GM13977 (cell line): ENCODE results near the gene SBNO2.
"Not testable (repeated sequence)": the region's sequence is repeated elsewhere in the genome, so short reads cannot be mapped to it uniquely, and the experiment has no call there.

Source experiments
- DNase-seq: peaks from one replicate; pipeline ENCODE4 v3.0.0; 2012; ENCODE audit warnings: low spot score
- in situ Hi-C: fragments of 300-500 bp; cut with MboI; formaldehyde crosslinking; loops from one replicate; pipeline ENCODE4 v1.12.0; 2022; ENCODE audit warnings: low sequenced_read_pairs, low pct_unique_long_range_greater_than_20kb, mixed read lengths, inconsistent platforms; ENCODE audit not compliant: unreplicated experiment
- TF ChIP-seq, protein P1 (sequence below): IDR thresholded peaks from 2 replicates; pipeline ENCODE4 v1.5.1; 2012; ENCODE audit warnings: mild to moderate bottlenecking, control low read depth; ENCODE audit not compliant: insufficient read depth; ENCODE audit errors: extremely low read depth, missing control alignments

Gene SBNO2

DNA sequence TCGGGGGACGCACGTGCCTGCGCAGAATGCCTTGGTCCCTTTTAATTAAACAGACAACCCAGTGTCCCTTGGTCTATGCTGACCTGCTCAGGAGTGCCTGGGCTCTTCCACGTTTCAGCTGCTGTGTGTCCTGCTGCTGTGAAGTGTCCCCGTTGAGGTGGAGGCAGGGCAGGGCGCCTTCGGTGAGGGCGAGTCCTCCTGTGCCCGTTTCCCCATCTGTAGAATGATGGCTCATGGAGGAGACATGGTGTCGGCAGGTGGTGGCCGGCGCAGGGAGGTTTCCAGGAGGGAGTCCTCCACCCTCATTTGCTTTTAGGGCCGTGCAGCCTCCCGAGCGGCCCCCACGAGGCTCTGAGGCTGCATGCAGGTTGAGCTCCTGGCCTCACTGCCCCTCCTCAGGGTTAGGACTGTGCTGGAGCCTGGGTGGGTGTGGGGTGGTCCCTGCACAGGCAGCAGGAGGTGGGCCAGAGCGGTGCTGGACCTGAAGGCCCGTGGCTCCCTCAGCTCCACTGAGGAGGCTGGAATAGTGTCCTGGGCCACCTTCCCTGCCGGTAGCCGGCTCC is 40.3 kb upstream of the SBNO2 start:
- TF ChIP-seq, protein P1, sequence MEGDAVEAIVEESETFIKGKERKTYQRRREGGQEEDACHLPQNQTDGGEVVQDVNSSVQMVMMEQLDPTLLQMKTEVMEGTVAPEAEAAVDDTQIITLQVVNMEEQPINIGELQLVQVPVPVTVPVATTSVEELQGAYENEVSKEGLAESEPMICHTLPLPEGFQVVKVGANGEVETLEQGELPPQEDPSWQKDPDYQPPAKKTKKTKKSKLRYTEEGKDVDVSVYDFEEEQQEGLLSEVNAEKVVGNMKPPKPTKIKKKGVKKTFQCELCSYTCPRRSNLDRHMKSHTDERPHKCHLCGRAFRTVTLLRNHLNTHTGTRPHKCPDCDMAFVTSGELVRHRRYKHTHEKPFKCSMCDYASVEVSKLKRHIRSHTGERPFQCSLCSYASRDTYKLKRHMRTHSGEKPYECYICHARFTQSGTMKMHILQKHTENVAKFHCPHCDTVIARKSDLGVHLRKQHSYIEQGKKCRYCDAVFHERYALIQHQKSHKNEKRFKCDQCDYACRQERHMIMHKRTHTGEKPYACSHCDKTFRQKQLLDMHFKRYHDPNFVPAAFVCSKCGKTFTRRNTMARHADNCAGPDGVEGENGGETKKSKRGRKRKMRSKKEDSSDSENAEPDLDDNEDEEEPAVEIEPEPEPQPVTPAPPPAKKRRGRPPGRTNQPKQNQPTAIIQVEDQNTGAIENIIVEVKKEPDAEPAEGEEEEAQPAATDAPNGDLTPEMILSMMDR, result no peak
- no peak for DNase-seq
- in situ Hi-C loops, result no loop called here

DNA sequence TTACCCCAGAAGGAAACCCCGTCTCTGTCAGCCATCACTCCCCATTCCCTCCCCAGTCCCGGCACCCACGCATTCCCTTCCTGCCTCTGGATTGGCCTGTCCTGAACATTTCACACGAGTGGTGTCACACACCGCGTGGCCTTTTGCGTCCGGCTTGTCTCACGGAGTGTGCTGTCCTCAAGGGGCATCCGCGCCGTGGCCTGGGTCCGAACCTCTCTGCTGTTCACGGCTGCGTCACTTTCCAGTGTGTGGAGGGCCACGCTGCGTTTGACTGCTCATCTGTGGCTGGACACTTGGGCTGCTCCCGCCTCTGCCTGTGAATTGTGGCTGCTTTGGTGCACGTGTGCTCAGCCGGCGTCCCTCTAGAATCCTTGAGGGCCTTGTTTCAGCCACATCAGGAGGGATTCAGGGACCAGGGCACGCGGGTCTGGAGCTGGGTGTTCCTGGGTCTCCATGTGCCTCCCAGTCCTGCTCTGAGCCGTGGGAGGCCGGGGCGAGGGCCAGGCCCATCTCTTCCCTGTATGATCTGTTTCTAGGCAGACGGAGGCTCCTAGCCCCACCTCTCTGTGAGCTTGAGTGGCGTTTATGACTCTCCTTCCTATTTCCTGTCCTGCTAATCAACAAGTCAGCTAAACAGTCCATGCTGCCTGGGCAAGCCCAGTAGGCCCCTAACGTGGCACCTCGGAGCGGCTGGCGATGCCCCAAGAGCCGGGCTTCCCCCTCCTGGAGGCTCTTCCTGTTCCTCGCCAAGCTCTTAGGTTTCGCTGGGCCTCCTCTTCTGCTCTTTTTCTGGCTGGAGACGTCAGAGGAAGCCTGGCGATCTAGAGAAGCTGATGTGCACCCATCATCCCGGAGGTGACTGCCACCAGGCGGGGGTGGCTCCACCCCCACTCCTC is 39.6 kb upstream of the SBNO2 start:
- TF ChIP-seq, protein P1, result no peak
- in situ Hi-C loops, result no loop called here
- DNase-seq, result peak; percentile 83

DNA sequence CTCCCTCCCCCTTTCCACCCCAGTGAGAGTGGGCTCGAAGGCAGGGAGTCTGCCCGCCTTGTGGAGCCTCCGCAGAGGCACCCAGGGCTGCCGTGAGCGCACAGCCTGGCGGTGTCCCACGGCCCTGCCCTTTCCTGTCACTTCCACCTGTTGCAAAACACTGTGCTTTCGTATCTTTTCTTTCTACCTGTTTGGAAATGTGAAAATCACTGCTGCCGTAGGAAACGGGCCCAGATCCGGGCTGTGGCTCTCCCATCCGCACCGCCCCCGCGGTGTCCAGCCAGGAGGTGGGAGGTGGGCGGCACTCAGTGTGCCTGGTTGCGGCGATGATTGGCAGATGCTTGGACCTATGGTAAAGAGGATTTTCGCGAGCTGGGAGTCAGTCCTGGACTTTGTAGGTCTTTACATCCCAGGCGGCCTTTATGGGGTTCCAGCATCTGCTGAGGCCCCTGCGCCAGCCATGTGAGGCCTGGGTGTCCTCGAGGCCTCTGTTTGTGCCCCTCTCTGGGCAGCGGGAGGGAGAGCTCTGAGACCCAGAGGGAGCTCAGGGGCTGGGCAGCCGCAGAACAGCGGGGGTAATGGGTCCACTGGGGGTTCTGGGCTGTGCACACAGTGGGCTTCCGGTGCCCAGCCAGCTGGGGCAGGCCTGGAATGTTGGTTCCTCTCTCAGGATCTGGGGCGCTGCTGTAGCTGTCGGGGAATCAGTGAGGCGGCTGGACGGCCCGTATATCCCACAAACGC is 37.6 kb upstream of the SBNO2 start:
- in situ Hi-C loops, result no loop called here
- DNase-seq, result no peak
- TF ChIP-seq, protein P1, result no peak

DNA sequence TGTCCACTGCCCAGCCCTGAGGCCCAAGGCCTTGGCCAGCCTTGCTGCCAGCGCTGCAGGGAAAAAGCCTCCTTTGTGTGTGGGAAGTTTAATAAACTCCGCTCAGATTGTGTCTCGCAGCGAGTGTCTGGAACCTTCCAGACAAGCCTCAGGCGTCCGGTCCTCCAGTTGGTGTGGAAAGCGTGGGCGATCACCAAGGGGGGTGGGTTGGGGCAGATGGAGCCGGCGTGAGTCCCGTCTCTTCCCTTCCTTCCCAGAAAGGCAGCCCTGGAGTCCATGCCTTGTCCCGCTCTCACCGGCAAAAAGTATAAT is 36.1 kb upstream of the SBNO2 start:
- TF ChIP-seq, protein P1, result no peak
- in situ Hi-C loops, result no loop called here
- DNase-seq, result no peak

DNA sequence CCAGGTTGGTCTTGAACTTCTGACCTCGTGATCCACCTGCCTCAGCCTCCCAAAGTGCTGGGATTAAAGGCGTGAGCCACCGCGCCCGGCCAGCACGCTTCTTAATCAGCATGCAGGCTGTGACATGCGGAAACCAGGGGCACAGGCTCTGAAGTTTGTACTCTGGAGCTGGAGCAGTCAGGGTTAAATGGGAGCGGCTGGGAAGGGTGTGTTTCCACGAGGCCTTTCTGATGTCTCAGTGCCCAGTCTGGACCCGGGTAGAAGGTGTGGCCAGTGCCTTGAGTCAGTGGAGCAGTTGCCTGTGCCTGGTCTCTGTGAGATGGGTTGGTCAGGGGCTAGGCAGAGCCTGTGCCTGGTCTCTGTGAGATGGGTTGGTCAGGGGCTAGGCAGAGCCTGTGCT is 34.8 kb upstream of the SBNO2 start:
- DNase-seq, in situ Hi-C loops: not testable (repeated sequence)

DNA sequence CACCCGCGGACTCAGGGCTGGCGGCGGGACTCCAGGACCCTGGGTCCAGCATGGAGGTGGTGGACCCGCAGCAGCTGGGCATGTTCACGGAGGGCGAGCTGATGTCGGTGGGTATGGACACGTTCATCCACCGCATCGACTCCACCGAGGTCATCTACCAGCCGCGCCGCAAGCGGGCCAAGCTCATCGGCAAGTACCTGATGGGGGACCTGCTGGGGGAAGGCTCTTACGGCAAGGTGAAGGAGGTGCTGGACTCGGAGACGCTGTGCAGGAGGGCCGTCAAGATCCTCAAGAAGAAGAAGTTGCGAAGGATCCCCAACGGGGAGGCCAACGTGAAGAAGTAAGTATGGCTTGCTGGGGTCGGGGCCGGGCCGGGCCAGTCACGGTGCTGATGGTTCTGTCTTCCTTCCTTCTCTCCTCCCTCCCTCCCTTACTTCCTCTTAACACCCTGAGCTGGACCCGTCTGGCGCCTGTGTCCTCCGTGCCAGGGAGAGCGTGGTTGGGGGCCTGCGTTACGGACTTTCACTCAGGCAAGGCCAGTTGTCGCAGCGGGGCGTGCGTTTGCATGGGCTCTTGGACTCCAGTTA is 32.9 kb upstream of the SBNO2 start:
- TF ChIP-seq, protein P1, result no peak
- in situ Hi-C loops, result no loop called here
- DNase-seq, result no peak
